Measurements from ENCODE around the gene VPS35L. TPM values are rescaled to one million over a fixed set of nuclear protein-coding genes. Genes with fewer than 3 reads are reported as not detected.
"Not testable (repeated sequence)": the region's sequence is repeated elsewhere in the genome, so short reads cannot be mapped to it uniquely, and the experiment has no call there.

The VPS35L gene
- total RNA-seq, 1 experiment from 2014 or later, result 14.2 TPM

DNA sequence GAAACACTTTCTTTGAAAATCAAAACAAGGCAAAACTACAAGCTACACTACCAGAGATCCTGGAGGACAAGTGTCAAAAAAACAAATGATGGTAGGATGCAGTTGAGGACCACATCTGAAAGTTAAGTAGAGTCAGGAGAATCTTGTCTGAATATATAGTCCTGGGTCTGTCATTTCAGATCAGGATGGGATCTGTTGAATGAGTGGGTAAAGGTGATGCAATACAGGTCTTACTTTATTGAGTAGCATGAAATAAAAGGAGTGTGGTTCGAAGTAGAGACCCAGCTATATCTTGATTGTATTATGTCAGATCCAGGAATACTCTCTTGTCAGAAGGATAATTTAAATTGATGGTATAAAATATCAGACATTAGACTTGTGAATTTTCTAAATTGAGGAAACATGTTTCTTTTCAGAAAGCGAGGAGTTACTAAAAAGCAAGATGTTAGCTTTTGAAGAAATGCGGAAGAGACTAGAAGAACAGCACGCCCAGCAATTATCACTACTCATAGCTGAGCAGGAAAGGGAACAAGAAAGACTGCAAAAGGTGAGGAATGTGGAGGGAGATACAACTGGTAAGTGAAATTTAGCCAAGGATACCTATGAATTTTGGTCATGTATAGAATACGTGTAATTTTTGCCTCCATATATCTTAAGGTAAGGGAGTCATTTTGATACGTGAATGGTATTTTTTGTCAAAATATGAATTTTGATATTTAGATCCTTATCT lies 15.1 kb upstream of the VPS35L start:
- TF ChIP-seq, protein P1, sequence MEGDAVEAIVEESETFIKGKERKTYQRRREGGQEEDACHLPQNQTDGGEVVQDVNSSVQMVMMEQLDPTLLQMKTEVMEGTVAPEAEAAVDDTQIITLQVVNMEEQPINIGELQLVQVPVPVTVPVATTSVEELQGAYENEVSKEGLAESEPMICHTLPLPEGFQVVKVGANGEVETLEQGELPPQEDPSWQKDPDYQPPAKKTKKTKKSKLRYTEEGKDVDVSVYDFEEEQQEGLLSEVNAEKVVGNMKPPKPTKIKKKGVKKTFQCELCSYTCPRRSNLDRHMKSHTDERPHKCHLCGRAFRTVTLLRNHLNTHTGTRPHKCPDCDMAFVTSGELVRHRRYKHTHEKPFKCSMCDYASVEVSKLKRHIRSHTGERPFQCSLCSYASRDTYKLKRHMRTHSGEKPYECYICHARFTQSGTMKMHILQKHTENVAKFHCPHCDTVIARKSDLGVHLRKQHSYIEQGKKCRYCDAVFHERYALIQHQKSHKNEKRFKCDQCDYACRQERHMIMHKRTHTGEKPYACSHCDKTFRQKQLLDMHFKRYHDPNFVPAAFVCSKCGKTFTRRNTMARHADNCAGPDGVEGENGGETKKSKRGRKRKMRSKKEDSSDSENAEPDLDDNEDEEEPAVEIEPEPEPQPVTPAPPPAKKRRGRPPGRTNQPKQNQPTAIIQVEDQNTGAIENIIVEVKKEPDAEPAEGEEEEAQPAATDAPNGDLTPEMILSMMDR (IDR thresholded peaks at IDR 0.05; ENCODE audit: unreplicated experiment), result no peak
- Mint-ChIP-seq H3K4me3 (ENCODE audit: low read depth, unreplicated experiment) (no peak overlapping the region), H3K27me3 (ENCODE audit: unreplicated experiment) (no peaks in the 10 kb centered on the region), H3K36me3 (ENCODE audit: insufficient read depth, unreplicated experiment) (peaks cover 26% of the 10 kb centered on the region), H3K9me3 (ENCODE audit: low read depth, unreplicated experiment) (peaks cover 4% of the 10 kb centered on the region), H3K27ac (ENCODE audit: unreplicated experiment) (no peak overlapping the region), H3K4me1 (ENCODE audit: low read depth, unreplicated experiment) (peaks cover 8% of the 10 kb centered on the region)
- CTCF ChIA-PET, result interaction anchor here (0.6 to 0.7 kb wide), 3 partner anchors 17 to 290 kb away, joined by 3 to 4 read pairs (median 3); partner anchors contain the start of gene CCP110
- intact Hi-C loops (cut with micrococcal nuclease; ENCODE audit: unreplicated experiment), result no loop called here
- DNase-seq, result no peak
- BruUV-seq (replicated peaks), result no TSS peak

DNA sequence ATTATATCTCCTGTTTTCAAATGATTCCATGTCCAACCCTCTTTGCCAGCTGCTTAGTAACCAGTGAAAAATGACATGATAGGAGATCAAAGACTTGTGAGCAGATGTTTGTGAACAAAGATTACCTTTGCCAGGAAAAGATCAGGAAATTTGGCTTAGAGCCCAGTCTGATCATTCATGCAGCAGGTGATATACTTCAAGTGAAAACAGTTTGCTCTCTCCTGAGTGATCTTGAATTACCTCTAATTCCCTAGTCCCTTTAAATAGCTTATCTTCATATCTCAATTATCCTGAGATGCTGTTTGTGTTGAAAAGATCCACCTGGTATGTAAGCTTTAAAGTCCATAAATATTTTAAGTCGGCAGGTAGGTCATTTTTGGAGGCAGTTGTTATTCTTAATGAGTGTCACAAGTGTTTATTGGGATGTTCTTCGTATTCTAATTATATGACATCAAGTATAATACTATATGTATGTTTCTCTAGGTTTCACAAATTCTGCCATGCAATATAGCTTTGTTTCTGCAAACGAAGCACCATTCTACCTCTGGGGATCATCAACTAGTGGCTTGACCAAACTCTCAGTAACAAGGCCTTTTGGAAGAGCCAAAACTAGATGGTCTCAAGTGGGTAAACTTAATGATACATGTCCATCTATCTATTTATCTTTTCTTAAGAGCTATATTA lies 13.2 kb upstream of the VPS35L start:
- H3K27me3 Mint-ChIP-seq (ENCODE audit: unreplicated experiment), result no peaks in the 10 kb centered on the region
- DNase-seq, result no peak
- TF ChIP-seq, protein P1 (IDR thresholded peaks at IDR 0.05; ENCODE audit: unreplicated experiment), result no peak
- peaks cover 8% of the 10 kb centered on the region for H3K4me1 Mint-ChIP-seq (ENCODE audit: low read depth, unreplicated experiment)
- intact Hi-C loops (cut with micrococcal nuclease; ENCODE audit: unreplicated experiment), result no loop called here
- CTCF ChIA-PET, result interaction anchor here (0.6 kb wide), 1 partner anchor 225 kb away, joined by 5 read pairs; no protein-coding TSS in a partner anchor
- no peak overlapping the region for H3K27ac Mint-ChIP-seq (ENCODE audit: unreplicated experiment)
- peaks cover 33% of the 10 kb centered on the region for H3K36me3 Mint-ChIP-seq (ENCODE audit: insufficient read depth, unreplicated experiment)
- peaks cover 4% of the 10 kb centered on the region for H3K9me3 Mint-ChIP-seq (ENCODE audit: low read depth, unreplicated experiment)
- no TSS peak for BruUV-seq (replicated peaks)
- no peak overlapping the region for H3K4me3 Mint-ChIP-seq (ENCODE audit: low read depth, unreplicated experiment)

- H3K4me3 Mint-ChIP-seq (ENCODE audit: low read depth, unreplicated experiment); H3K4me1 Mint-ChIP-seq (ENCODE audit: low read depth, unreplicated experiment); CTCF ChIA-PET; H3K9me3 Mint-ChIP-seq (ENCODE audit: low read depth, unreplicated experiment); intact Hi-C loops (cut with micrococcal nuclease; ENCODE audit: unreplicated experiment); BruUV-seq (replicated peaks); H3K27me3 Mint-ChIP-seq (ENCODE audit: unreplicated experiment): not testable (repeated sequence)
- DNase-seq, result peak; percentile 34
- H3K27ac Mint-ChIP-seq (ENCODE audit: unreplicated experiment), result peak overlapping the region; percentile 17
- H3K36me3 Mint-ChIP-seq (ENCODE audit: insufficient read depth, unreplicated experiment), result peaks cover 33% of the 10 kb centered on the region
Measured at GRCh38 chr16:19543278-19543996, 12.1 kb upstream of the VPS35L start.

- BruUV-seq (replicated peaks), result no TSS peak
- DNase-seq, result no peak
- Mint-ChIP-seq H3K9me3 (ENCODE audit: low read depth, unreplicated experiment) (peaks cover 4% of the 10 kb centered on the region), H3K36me3 (ENCODE audit: insufficient read depth, unreplicated experiment) (peaks cover 22% of the 10 kb centered on the region), H3K4me1 (ENCODE audit: low read depth, unreplicated experiment) (peaks cover 8% of the 10 kb centered on the region), H3K27ac (ENCODE audit: unreplicated experiment) (no peak overlapping the region), H3K4me3 (ENCODE audit: low read depth, unreplicated experiment) (no peak overlapping the region), H3K27me3 (ENCODE audit: unreplicated experiment) (no peaks in the 10 kb centered on the region)
- CTCF ChIA-PET, result no interaction called here
- intact Hi-C loops (cut with micrococcal nuclease; ENCODE audit: unreplicated experiment), result no loop called here
- TF ChIP-seq, protein P1 (IDR thresholded peaks at IDR 0.05; ENCODE audit: unreplicated experiment), result no peak
Measured at GRCh38 chr16:19548144-19548543, 7.4 kb upstream of the VPS35L start.

Measured in Calu3 (cell line).